ENCODE measurements around the gene PDE4B. TPM values are rescaled to one million over a fixed set of nuclear protein-coding genes. Genes with fewer than 3 reads are reported as not detected.

The PDE4B gene
- total RNA-seq, 2 donors from 2014 or later: 2.0 to 5.7 TPM

GRCh38 chr1:66183400-66183799 lies 390.7 kb downstream of the PDE4B start:
- no peak for TF ChIP-seq CTCF (IDR thresholded peaks at IDR 0.05)
- no peak for DNase-seq
- intact Hi-C loops (cut with DNase I): no loop called here
- Histone ChIP-seq H3K27ac (no peak overlapping the region), H3K9ac (ENCODE audit: low read depth in 2 of 2, low read length in 2 of 2) (no peak overlapping the region), H3K27me3 (no peaks in the 10 kb centered on the region), H3K4me1 (no peaks in the 10 kb centered on the region), H3K36me3 (no peaks in the 10 kb centered on the region), H3K4me3 (no peak overlapping the region), H3K9me3 (no peaks in the 10 kb centered on the region)

GRCh38 chr1:66197120-66197519 lies 404.4 kb downstream of the PDE4B start:
- H3K27ac ChIP-seq: no peak overlapping the region
- intact Hi-C loops (cut with DNase I): no loop called here
- H3K9ac ChIP-seq (ENCODE audit: low read depth in 2 of 2, low read length in 2 of 2): no peak overlapping the region
- H3K27me3 ChIP-seq: no peaks in the 10 kb centered on the region
- H3K4me3 ChIP-seq: no peak overlapping the region
- no peak for DNase-seq
- H3K9me3 ChIP-seq: no peaks in the 10 kb centered on the region
- TF ChIP-seq CTCF (IDR thresholded peaks at IDR 0.05): no peak
- H3K36me3 ChIP-seq: no peaks in the 10 kb centered on the region
- no peaks in the 10 kb centered on the region for H3K4me1 ChIP-seq

- H3K27ac ChIP-seq: no peak overlapping the region
- no peak for TF ChIP-seq CTCF (IDR thresholded peaks at IDR 0.05)
- no peaks in the 10 kb centered on the region for H3K4me1 ChIP-seq
- no peak overlapping the region for H3K4me3 ChIP-seq
- H3K27me3 ChIP-seq: no peaks in the 10 kb centered on the region
- H3K36me3 ChIP-seq: no peaks in the 10 kb centered on the region
- intact Hi-C loops (cut with DNase I): no loop called here
- DNase-seq: no peak
- H3K9ac ChIP-seq (ENCODE audit: low read depth in 2 of 2, low read length in 2 of 2): no peak overlapping the region
- no peaks in the 10 kb centered on the region for H3K9me3 ChIP-seq
Measured at GRCh38 chr1:66197785-66198184, 405.1 kb downstream of the PDE4B start.

GRCh38 chr1:66206563-66207144 lies 414.0 kb downstream of the PDE4B start:
- Histone ChIP-seq H3K4me3 (no peak overlapping the region), H3K4me1 (no peaks in the 10 kb centered on the region), H3K9ac (ENCODE audit: low read depth in 2 of 2, low read length in 2 of 2) (no peak overlapping the region), H3K36me3 (no peaks in the 10 kb centered on the region), H3K27me3 (no peaks in the 10 kb centered on the region), H3K9me3 (no peaks in the 10 kb centered on the region), H3K27ac (no peak overlapping the region)
- TF ChIP-seq CTCF (IDR thresholded peaks at IDR 0.05): no peak
- no peak for DNase-seq
- intact Hi-C loops (cut with DNase I): no loop called here

- DNase-seq: no peak
- no peaks in the 10 kb centered on the region for H3K36me3 ChIP-seq
- no peak overlapping the region for H3K27ac ChIP-seq
- no peaks in the 10 kb centered on the region for H3K4me1 ChIP-seq
- no peak for TF ChIP-seq CTCF (IDR thresholded peaks at IDR 0.05)
- no peaks in the 10 kb centered on the region for H3K9me3 ChIP-seq
- no peak overlapping the region for H3K4me3 ChIP-seq
- H3K27me3 ChIP-seq: no peaks in the 10 kb centered on the region
- H3K9ac ChIP-seq (ENCODE audit: low read depth in 2 of 2, low read length in 2 of 2): no peak overlapping the region
- intact Hi-C loops (cut with DNase I): no loop called here
Measured at GRCh38 chr1:66207484-66207883, 414.8 kb downstream of the PDE4B start.

All from colonic mucosa (tissue), 4 donors.